Heart left ventricle (tissue), 16 donors: Measurements from ENCODE around the gene MED15. TPM values are rescaled to one million over a fixed set of nuclear protein-coding genes. Genes with fewer than 3 reads are reported as not detected.

Experiments
- ATAC-seq, 4 donors: fragments of 200-7000 bp; cut with Tn5 transposase; one replicate each; pipeline ENCODE4 v1.9.1; 2020 to 2022; ENCODE audit warnings: moderate library complexity in 4 of 4, mild to moderate bottlenecking in 3 of 4, moderate number of reproducible peaks in 1 of 4
- DNase-seq, 5 donors: peaks; one replicate each; pipeline ENCODE4 v3.0.0-alpha.2; 2020
- H3K27ac ChIP-seq, 12 donors: fragments of 200-600 bp; sonication (generic) in 4 of 12; one replicate each; pipeline versions ENCODE4 v1.5.0 to v1.8.0; 2016 to 2022; ENCODE audit warnings: mild to moderate bottlenecking in 2 of 12
- H3K27me3 ChIP-seq, 9 donors: fragments of 200-600 bp; sonication (generic) in 2 of 9; one replicate each; pipeline versions ENCODE4 v1.5.1 to v1.8.0; 2016 to 2022; ENCODE audit warnings: mild to moderate bottlenecking in 3 of 9
- H3K36me3 ChIP-seq, 9 donors: fragments of 200-600 bp; sonication (generic) in 2 of 9; one replicate each; pipeline versions ENCODE4 v1.5.0 to v1.8.0; 2018 to 2022; ENCODE audit warnings: mild to moderate bottlenecking in 2 of 9
- H3K4me1 ChIP-seq, 12 donors: fragments of 200-600 bp; sonication (generic) in 4 of 12; one replicate each; pipeline versions ENCODE4 v1.5.0 to v1.8.0; 2016 to 2022; ENCODE audit warnings: mild to moderate bottlenecking in 3 of 12
- H3K4me3 ChIP-seq, 12 donors: fragments of 200-600 bp; sonication (generic) in 4 of 12; one replicate each; pipeline versions ENCODE4 v1.5.0 to v1.8.0; 2017 to 2022; ENCODE audit warnings: mild to moderate bottlenecking in 9 of 12, moderate library complexity in 4 of 12
- H3K9me3 ChIP-seq, 12 donors: fragments of 200-600 bp; sonication (generic) in 4 of 12; one replicate each; pipeline versions ENCODE4 v1.5.0 to v1.8.0; 2016 to 2022; ENCODE audit warnings: mild to moderate bottlenecking in 1 of 12
- CTCF ChIP-seq, 12 donors: fragments of 200-600 bp; sonication (generic) in 4 of 12; IDR thresholded peaks; one replicate each; pipeline versions ENCODE4 v1.5.0 to v1.8.0; 2018 to 2022; ENCODE audit warnings: antibody characterized with exemption in 12 of 12, mild to moderate bottlenecking in 5 of 12
- POLR2A ChIP-seq, 2 donors: fragments of 450-650 bp; IDR thresholded peaks; one replicate each; pipeline ENCODE4 v1.6.1; 2017; ENCODE audit warnings: antibody characterized with exemption in 2 of 2, mild to moderate bottlenecking in 2 of 2, moderate library complexity in 2 of 2
- WGBS, 4 donors: extraction: QIAGEN DNeasy Blood & Tissue Kit in 2 of 4; methylation state at CpG; one replicate each; pipeline versions ENCODE4 v1.1.5 to v1.1.7; 2013 to 2018; 5-methylcytosine and 5-hydroxymethylcytosine counted together
- intact Hi-C, 10 donors: fragments of 100-400 bp; cut with DNase I; formaldehyde crosslinking; loops; one replicate each; pipeline versions ENCODE4 v1.11.1 to v1.14.2; 2022
- polyA plus RNA-seq, 2 donors: library from polyadenylated mRNA; stranded (reverse); fragments of 200-250 nt; gene quantifications; one replicate each; pipeline ENCODE4 v1.2.3, GENCODE V29; 2013
- total RNA-seq, 9 donors: library from RNA; depleted of rRNA in 2 of 9; stranded (reverse); fragments of >200 nt in 2 of 9; fragmentation: NEBNext Ultra II Directional in 3 of 9; extraction: Animal tissue kit (Norgen Biotek cat#: 25700) in 3 of 9; gene quantifications; one replicate each; pipeline versions ENCODE4 v1.1.0 to v1.2.4, GENCODE V29; 2016 to 2023
- donor health status: ischemic (EF 13 %, LVEDD 7.1; RV severe dilation, severe dysfunction).
- donor health status: healthy with polysubstance abuse.
- donor health status: DM: no; HTN: yes; CAD: no.
- donor health status: DM: no; HTN: no; CAD: no.
- donor health status: ischemic (EF 25% LVEDD 6.9; RV normal size, moderate dysfunction).
- donor health status: ischemic (EF 25% LVEDD 5.7; RV mildly dilated, moderate dysfunction).
- donor health status: healthy.
- donor health status: DM: yes; HTN: yes; CAD: no.
- donor health status: ischemic (EF 35%, LVEDD 5.7; RV mildly dilated, moderate dysfunction).
- donor health status: nonischemic (EF 11% LVEDD 7.7; RV severe dilation, severe dysfunction).
- donor health status: DM: yes; HTN: yes; CAD: no.
- donor health status: PGD.
- donor health status: ischemic (EF 29% LVEDD 5.4; RV normal size, mild dysfunction).
- donor health status: nonischemic (EF 23%, LVEDD 6.1; RV moderate dilation, normal function).

Gene MED15
- total and polyA plus RNA-seq, 11 donors, result 27.9 to 78.3 (median 43.0) TPM

GRCh38 chr22:20546541-20546950 lies 39.1 kb downstream of the MED15 start:
- Histone ChIP-seq H3K4me1 (peaks cover 5 to 61% (median 39%) of the 10 kb centered on the region in 12 donors), H3K27me3 (no peaks in the 10 kb centered on the region), H3K27ac (no peak overlapping the region), H3K9me3 (no peaks in the 10 kb centered on the region), H3K4me3 (no peak overlapping the region), H3K36me3 (peaks cover 0 to 40% (median 16%) of the 10 kb centered on the region in 9 donors)
- TF ChIP-seq POLR2A (IDR thresholded peaks at IDR 0.05) (no peak), CTCF (IDR thresholded peaks at IDR 0.05) (no peak)
- intact Hi-C loops, result no loop called here
- ATAC-seq (no peak), DNase-seq (no peak)
- 80 to 90% (median 84%) methylated on average over 4 of the region's 4 CpGs for WGBS, 4 donors

DNA sequence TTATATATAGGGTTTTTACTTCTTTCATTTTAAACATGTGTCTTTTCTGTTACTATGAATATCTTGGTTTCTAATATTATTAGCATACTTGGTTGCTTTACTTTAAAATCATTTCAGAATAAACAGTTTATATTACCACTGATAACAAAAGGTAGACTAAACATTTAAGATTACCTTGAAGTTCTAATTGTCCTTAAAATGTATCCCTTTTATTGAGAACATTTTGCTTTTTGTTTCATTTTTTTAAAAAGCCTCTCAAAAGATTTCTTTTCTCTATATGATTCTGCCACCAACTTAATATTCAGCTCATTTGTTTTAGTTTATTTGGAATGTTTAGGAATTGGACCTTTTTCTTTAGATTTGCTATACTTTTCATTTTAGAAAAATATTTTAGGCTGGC lies 39.6 kb downstream of the MED15 start:
- ATAC-seq, result no peak
- no peak for DNase-seq
- intact Hi-C loops, result no loop called here
- Histone ChIP-seq H3K27me3 (no peaks in the 10 kb centered on the region), H3K4me3 (no peak overlapping the region), H3K9me3 (no peaks in the 10 kb centered on the region), H3K4me1 (peaks cover 10 to 66% (median 44%) of the 10 kb centered on the region in 12 donors), H3K27ac (no peak overlapping the region), H3K36me3 (peaks cover 0 to 41% (median 12%) of the 10 kb centered on the region in 9 donors)
- TF ChIP-seq CTCF (IDR thresholded peaks at IDR 0.05), result no peak
- TF ChIP-seq POLR2A (IDR thresholded peaks at IDR 0.05), result no peak

DNA sequence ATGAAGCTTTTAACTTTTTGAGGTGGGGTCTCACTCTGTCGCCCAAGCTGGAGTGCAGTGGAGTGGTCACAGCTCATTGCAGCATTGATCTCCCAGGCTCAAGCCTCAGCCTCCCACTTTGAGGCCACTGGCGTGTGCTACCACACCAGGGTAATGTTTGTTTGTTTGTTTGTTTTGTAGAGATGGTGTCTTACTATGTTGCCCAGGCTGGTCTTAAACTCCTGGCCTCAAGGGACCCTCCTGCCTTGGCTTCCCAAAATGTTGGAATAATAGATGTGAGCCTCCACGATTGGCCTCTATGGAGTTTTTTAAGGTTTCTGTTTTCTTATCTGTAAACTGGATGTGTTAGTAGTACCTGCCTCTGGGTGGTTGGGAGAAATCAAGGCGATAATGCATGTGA lies 41.4 kb downstream of the MED15 start:
- Histone ChIP-seq H3K36me3 (peaks cover 0 to 53% (median 13%) of the 10 kb centered on the region in 9 donors), H3K27me3 (no peaks in the 10 kb centered on the region), H3K4me3 (no peak overlapping the region), H3K27ac (peak overlapping the region in 2 of 12 donors; percentile 88 to 91), H3K4me1 (peaks cover 23 to 83% (median 62%) of the 10 kb centered on the region in 12 donors), H3K9me3 (no peaks in the 10 kb centered on the region)
- TF ChIP-seq POLR2A (IDR thresholded peaks at IDR 0.05) (no peak), CTCF (IDR thresholded peaks at IDR 0.05) (no peak)
- intact Hi-C loops, result no loop called here
- ATAC-seq, result no peak
- WGBS, 4 donors, result 86 to 91% (median 88%) methylated on average over 4 of the region's 4 CpGs
- DNase-seq, result peak in 1 of 5 donors; percentile 3

GRCh38 chr22:20549232-20549841 lies 41.9 kb downstream of the MED15 start:
- Histone ChIP-seq H3K9me3 (no peaks in the 10 kb centered on the region), H3K4me3 (no peak overlapping the region), H3K36me3 (peaks cover 0 to 53% (median 12%) of the 10 kb centered on the region in 9 donors), H3K27ac (peak overlapping the region in 11 of 12 donors; percentile 78 to 95 (median 88)), H3K4me1 (peaks cover 23 to 89% (median 67%) of the 10 kb centered on the region in 12 donors), H3K27me3 (no peaks in the 10 kb centered on the region)
- WGBS, 4 donors, result 58 to 68% (median 64%) methylated on average over 6 to 7 of the region's 7 CpGs
- TF ChIP-seq POLR2A (IDR thresholded peaks at IDR 0.05), result no peak
- no peak for TF ChIP-seq CTCF (IDR thresholded peaks at IDR 0.05)
- ATAC-seq, result no peak
- intact Hi-C loops, result no loop called here
- DNase-seq, result peak in 1 of 5 donors; percentile 71
